NB4 (cell line): ENCODE data around the gene GALNT13.

Experiments used
- DNase-seq: peaks from one replicate; pipeline ENCODE4 v3.0.0; 2010; ENCODE audit warnings: low read depth
- H3K4me3 ChIP-seq: one replicate; pipeline ENCODE4 v1.5.1; 2011; ENCODE audit warnings: mild to moderate bottlenecking, low read depth, low read length, moderate library complexity
- MAX ChIP-seq: IDR thresholded peaks from 2 replicates; pipeline ENCODE4 v1.6.1; 2011; ENCODE audit warnings: low read depth, low read length
- MYC ChIP-seq: IDR thresholded peaks from 2 replicates; pipeline ENCODE4 v1.6.1; 2011; ENCODE audit warnings: low read depth, low read length
- POLR2A ChIP-seq: IDR thresholded peaks from 2 replicates; pipeline ENCODE4 v1.6.1; 2011; ENCODE audit warnings: mild to moderate bottlenecking; ENCODE audit not compliant: insufficient read length; ENCODE audit errors: extremely low read depth
- TF ChIP-seq, protein P1 (sequence below): IDR thresholded peaks from one replicate; pipeline ENCODE4 v1.5.1; 2012; ENCODE audit warnings: low read depth, low read length

Gene GALNT13

DNA sequence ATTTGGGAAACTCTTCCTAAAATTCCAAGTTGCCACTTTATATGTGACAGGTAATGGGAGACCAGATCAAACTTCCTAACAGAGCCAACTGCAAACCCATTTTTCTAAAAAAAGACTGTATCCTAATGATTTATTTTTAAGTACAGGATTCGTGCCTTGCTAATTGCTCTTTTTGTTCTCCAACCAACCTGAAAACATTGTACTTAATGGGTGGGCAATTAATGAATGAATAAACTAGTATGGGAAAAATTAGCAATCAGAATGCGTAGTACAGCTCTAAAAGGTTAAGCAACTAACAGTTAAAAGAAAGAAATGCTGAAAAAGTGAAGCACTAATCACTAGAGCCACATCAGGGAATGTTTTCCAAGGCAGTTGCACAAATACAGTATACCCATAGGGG, 609.6 kb downstream of the GALNT13 start:
- DNase-seq = no peak
- H3K4me3 ChIP-seq = no peak overlapping the region
- TF ChIP-seq POLR2A (no peak), MAX (no peak), MYC (no peak)
- TF ChIP-seq, protein P1, sequence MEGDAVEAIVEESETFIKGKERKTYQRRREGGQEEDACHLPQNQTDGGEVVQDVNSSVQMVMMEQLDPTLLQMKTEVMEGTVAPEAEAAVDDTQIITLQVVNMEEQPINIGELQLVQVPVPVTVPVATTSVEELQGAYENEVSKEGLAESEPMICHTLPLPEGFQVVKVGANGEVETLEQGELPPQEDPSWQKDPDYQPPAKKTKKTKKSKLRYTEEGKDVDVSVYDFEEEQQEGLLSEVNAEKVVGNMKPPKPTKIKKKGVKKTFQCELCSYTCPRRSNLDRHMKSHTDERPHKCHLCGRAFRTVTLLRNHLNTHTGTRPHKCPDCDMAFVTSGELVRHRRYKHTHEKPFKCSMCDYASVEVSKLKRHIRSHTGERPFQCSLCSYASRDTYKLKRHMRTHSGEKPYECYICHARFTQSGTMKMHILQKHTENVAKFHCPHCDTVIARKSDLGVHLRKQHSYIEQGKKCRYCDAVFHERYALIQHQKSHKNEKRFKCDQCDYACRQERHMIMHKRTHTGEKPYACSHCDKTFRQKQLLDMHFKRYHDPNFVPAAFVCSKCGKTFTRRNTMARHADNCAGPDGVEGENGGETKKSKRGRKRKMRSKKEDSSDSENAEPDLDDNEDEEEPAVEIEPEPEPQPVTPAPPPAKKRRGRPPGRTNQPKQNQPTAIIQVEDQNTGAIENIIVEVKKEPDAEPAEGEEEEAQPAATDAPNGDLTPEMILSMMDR = no peak

GRCh38 chr2:154484338-154485099, 612.8 kb downstream of the GALNT13 start:
- no peak overlapping the region for H3K4me3 ChIP-seq
- no peak for TF ChIP-seq MAX
- no peak for TF ChIP-seq MYC
- TF ChIP-seq, protein P1 = no peak
- TF ChIP-seq POLR2A = no peak
- DNase-seq = no peak

- no peak for TF ChIP-seq POLR2A
- no peak for TF ChIP-seq MYC
- no peak for TF ChIP-seq MAX
- TF ChIP-seq, protein P1 = no peak
- no peak for DNase-seq
- no peak overlapping the region for H3K4me3 ChIP-seq
Observed at GRCh38 chr2:154488801-154489200, 617.1 kb downstream of the GALNT13 start.

GRCh38 chr2:154489266-154489858, 617.6 kb downstream of the GALNT13 start:
- TF ChIP-seq, protein P1 = no peak
- TF ChIP-seq MYC = no peak
- TF ChIP-seq MAX = no peak
- TF ChIP-seq POLR2A = no peak
- no peak overlapping the region for H3K4me3 ChIP-seq

DNA sequence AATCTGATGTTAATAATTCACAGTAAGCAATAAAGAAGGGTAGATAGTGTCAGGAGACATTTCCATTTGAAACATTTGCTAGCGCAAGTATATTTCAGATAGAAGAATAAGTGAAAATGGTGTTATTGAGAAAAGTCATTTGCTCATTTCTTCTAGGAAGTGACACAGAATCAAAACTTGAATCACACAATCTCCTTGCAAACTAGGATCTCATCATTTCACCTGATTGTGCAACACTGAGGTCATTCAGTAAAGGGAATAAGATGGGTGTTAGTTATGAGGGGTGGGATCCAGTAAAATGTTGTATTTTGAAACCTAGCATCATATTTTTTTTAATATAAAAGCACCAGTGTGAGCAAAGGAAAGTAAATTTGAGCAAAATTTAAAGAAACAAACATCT, 618.8 kb downstream of the GALNT13 start:
- DNase-seq = no peak
- no peak for TF ChIP-seq POLR2A
- no peak for TF ChIP-seq MYC
- no peak overlapping the region for H3K4me3 ChIP-seq

More at GRCh38 chr2:154489266-154489858, 617.6 kb downstream of the GALNT13 start:
- no peak for DNase-seq

DNA sequence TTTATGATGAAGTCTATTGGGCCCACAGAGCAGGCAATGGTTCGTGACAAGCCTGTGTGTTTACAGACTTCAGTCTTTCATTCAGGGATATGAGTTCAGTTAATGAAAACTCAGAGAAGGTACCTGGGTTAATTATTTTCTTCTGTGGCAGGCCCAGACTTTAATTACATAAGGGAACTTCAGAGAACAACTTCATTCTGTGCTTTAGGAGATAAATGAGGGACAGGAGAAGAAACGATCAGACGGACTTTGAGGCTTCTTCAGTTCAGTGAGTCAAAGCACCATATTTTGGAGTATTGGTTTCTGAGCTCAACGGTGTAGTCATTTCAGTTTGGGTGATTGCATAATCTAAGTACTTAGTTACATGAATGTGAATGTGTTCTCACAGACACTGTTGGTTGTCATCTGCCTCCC, 623.7 kb downstream of the GALNT13 start:
- H3K4me3 ChIP-seq = no peak overlapping the region
- no peak for DNase-seq
- TF ChIP-seq MAX (no peak), POLR2A (no peak), MYC (no peak)
- TF ChIP-seq, protein P1 = no peak
